ENCODE data around the gene STAM2.
A peak's percentile ranks its signal among the peaks of the same experiment; 100 is the strongest.
"Not testable (repeated sequence)": the region's sequence is repeated elsewhere in the genome, so short reads cannot be mapped to it uniquely, and the experiment has no call there.

STAM2 gene

GRCh38 chr2:152175368-152176112 lies at the start of gene STAM2:
STAM2 (minus strand) TSS chr2:152175763; CDS start chr2:152175642, 121 bp downstream.
- DNase-seq: peak; percentile 81 to 82

- no peak for DNase-seq
These were observed 48.4 kb upstream of the STAM2 start for GRCh38 chr2:152223977-152224376.

GRCh38 chr2:152222975-152223637 lies 47.5 kb upstream of the STAM2 start:
- peak in 1 of 2 experiments; percentile 5 for DNase-seq

GRCh38 chr2:152221839-152222238 lies 46.3 kb upstream of the STAM2 start:
- DNase-seq: no peak

- no peak for DNase-seq
These were observed 43.7 kb upstream of the STAM2 start for GRCh38 chr2:152219077-152219828.

- no peak for DNase-seq
These were observed 25.9 kb upstream of the STAM2 start for GRCh38 chr2:152201466-152201830.

- peak in 1 of 2 experiments; percentile 19 for DNase-seq
These were observed 25.3 kb upstream of the STAM2 start for GRCh38 chr2:152200565-152201465.

- DNase-seq: no peak
These were observed 24.5 kb upstream of the STAM2 start for GRCh38 chr2:152200101-152200500.

- DNase-seq: no peak
These were observed 22.9 kb upstream of the STAM2 start for GRCh38 chr2:152198499-152198898.

GRCh38 chr2:152197508-152198284 lies 22.1 kb upstream of the STAM2 start:
- DNase-seq: not testable (repeated sequence)

GRCh38 chr2:152189622-152190495 lies 14.3 kb upstream of the STAM2 start:
- peak; percentile 58 to 66 for DNase-seq

GRCh38 chr2:152186808-152187207 lies 11.2 kb upstream of the STAM2 start:
- DNase-seq: not testable (repeated sequence)

- no peak for DNase-seq
These were observed 10.7 kb upstream of the STAM2 start for GRCh38 chr2:152186262-152186661.

- no peak for DNase-seq
These were observed 8.0 kb upstream of the STAM2 start for GRCh38 chr2:152183401-152184073.

GRCh38 chr2:152177667-152178066 lies 2.1 kb upstream of the STAM2 start:
- DNase-seq: not testable (repeated sequence)

- DNase-seq: no peak
These were observed 651 bp upstream of the STAM2 start for GRCh38 chr2:152176113-152176714.

- DNase-seq: peak; percentile 30 to 50
These were observed 573 bp downstream of the STAM2 start for GRCh38 chr2:152175012-152175367.

- no peak for DNase-seq
These were observed 989 bp downstream of the STAM2 start for GRCh38 chr2:152174574-152174973.

- no peak for DNase-seq
These were observed 1.7 kb downstream of the STAM2 start for GRCh38 chr2:152173831-152174230.
